D341Med (cell line): ENCODE data around the gene UBAC1.

Experiments
- DNase-seq: peaks from one replicate; pipeline ENCODE4 v3.0.0; 2012; ENCODE audit warnings: low spot score

UBAC1 gene

GRCh38 chr9:135961277-135961715 is at the start of gene UBAC1:
Gene UBAC1, minus strand, starts transcription at chr9:135961373. Its CDS starts 211 bp downstream, at chr9:135961162.
- DNase-seq: peak; percentile 99

GRCh38 chr9:136010615-136011361 is 49.6 kb upstream of the UBAC1 start:
- DNase-seq: no peak

GRCh38 chr9:136010176-136010575 is 49.0 kb upstream of the UBAC1 start:
- no peak for DNase-seq

GRCh38 chr9:136009516-136009915 is 48.3 kb upstream of the UBAC1 start:
- DNase-seq: no peak

- DNase-seq: no peak
Observed at GRCh38 chr9:136008693-136008997, 47.5 kb upstream of the UBAC1 start.

- DNase-seq: no peak
Observed at GRCh38 chr9:136007934-136008692, 46.9 kb upstream of the UBAC1 start.

GRCh38 chr9:136007276-136007933 is 46.2 kb upstream of the UBAC1 start:
- DNase-seq: no peak

GRCh38 chr9:136006169-136006568 is 45.0 kb upstream of the UBAC1 start:
- DNase-seq: no peak

GRCh38 chr9:136004712-136005111 is 43.5 kb upstream of the UBAC1 start:
- DNase-seq: no peak

GRCh38 chr9:136004219-136004618 is 43.0 kb upstream of the UBAC1 start:
- DNase-seq: no peak

- no peak for DNase-seq
Observed at GRCh38 chr9:136003411-136004218, 42.4 kb upstream of the UBAC1 start.

- no peak for DNase-seq
Observed at GRCh38 chr9:136002881-136003280, 41.7 kb upstream of the UBAC1 start.

GRCh38 chr9:136002215-136002614 is 41.0 kb upstream of the UBAC1 start:
- no peak for DNase-seq

- DNase-seq: no peak
Observed at GRCh38 chr9:136001231-136001630, 40.1 kb upstream of the UBAC1 start.

- DNase-seq: no peak
Observed at GRCh38 chr9:135998410-135999071, 37.4 kb upstream of the UBAC1 start.

- DNase-seq: no peak
Observed at GRCh38 chr9:135998016-135998380, 36.8 kb upstream of the UBAC1 start.

GRCh38 chr9:135997090-135998015 is 36.2 kb upstream of the UBAC1 start:
- no peak for DNase-seq

- no peak for DNase-seq
Observed at GRCh38 chr9:135995816-135996215, 34.6 kb upstream of the UBAC1 start.

GRCh38 chr9:135994501-135995192 is 33.5 kb upstream of the UBAC1 start:
- DNase-seq: no peak
